HCT116 (cell line): ENCODE data around the gene RYR2.

ENCODE experiments used
- CTCF ChIP-seq, 3 experiments: fragments of 200-600 bp in 1 of 3; sonication (generic) in 1 of 3; IDR thresholded peaks in 2 of 3; conservative IDR thresholded peaks in 1 of 3; 2 replicates each; pipeline ENCODE4 v1.5.1; 2012 to 2017; ENCODE audit warnings: low read depth in 2 of 3, low read length in 2 of 3, antibody characterized with exemption in 1 of 3, borderline replicate concordance in 1 of 3, control low read depth in 1 of 3, mild to moderate bottlenecking in 1 of 3, mixed read lengths in 1 of 3, mixed run types in 1 of 3, moderate library complexity in 1 of 3; ENCODE audit not compliant: insufficient read depth in 1 of 3
- EGR1 ChIP-seq: IDR thresholded peaks from 2 replicates; pipeline ENCODE4 v1.6.1; 2012; ENCODE audit warnings: low read depth
- RAD21 ChIP-seq: IDR thresholded peaks from 2 replicates; pipeline ENCODE4 v1.6.1; 2012; ENCODE audit warnings: low read depth, mild to moderate bottlenecking
- ZFX ChIP-seq: fragments of 450-650 bp; IDR thresholded peaks from 2 replicates; pipeline ENCODE4 v1.6.1; 2017

- TF ChIP-seq EGR1 (no peak), RAD21 (no peak), ZFX (no peak), CTCF (IDR thresholded peaks at IDR 0.05 in 2 of 3, conservative IDR thresholded peaks at IDR 0.05 in 1 of 3; ENCODE audit: borderline replicate concordance in 1 of 3, insufficient read depth in 1 of 3, low read depth in 2 of 3, low read length in 2 of 3) (no peak)
Measured at GRCh38 chr1:237309595-237310118, 267.7 kb downstream of the RYR2 start.
